OCI-LY3 (cell line): ENCODE results near the gene CCDC117.

Experiments used
- CTCF ChIP-seq: fragments of 200-600, 300-600 bp; sonication (generic); IDR thresholded peaks from 2 replicates; pipeline ENCODE4 v1.5.1; 2014; ENCODE audit warnings: antibody characterized with exemption, low read length, low read depth
- EZH2phosphoT487 ChIP-seq: fragments of 200-600 bp; shearing (Covaris generic); IDR thresholded peaks from 2 replicates; pipeline ENCODE4 v1.6.1; 2018; ENCODE audit warnings: antibody characterized with exemption, mixed run types, low read depth

GRCh38 chr22:28734393-28734792 is 38.1 kb upstream of the CCDC117 start:
- TF ChIP-seq CTCF, result no peak
- no peak for TF ChIP-seq EZH2phosphoT487
